Measurements from ENCODE around the gene ANAPC5. TPM values are rescaled to one million over a fixed set of nuclear protein-coding genes. Genes with fewer than 3 reads are reported as not detected.
"Not testable (repeated sequence)": the region's sequence is repeated elsewhere in the genome, so short reads cannot be mapped to it uniquely, and the experiment has no call there.

Gene ANAPC5
- total and polyA plus RNA-seq, 3 experiments from 2014 or later, result 133 to 148 (median 133) TPM

DNA sequence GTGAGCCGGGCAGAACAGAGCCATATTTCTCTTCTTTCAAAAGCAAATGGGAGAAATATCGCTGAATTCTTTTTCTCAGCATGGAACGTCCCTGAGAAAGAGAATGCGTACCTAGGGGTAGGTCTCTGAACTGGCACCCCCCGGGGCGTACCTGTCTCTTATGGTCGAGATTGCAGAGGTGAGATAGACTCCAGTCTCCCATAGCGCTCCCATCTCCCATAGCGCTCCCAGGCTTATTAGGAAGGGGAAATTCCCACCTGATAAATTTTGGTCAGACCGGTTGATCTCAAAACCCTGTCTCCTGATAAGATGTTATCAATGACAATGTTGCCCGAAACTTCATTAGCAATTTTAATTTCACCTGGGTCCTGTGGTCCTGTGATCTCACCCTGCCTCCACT lies 71.7 kb downstream of the ANAPC5 start:
- H3K4me1 Mint-ChIP-seq; DNase-seq; H3K9me3 Mint-ChIP-seq; H3K4me3 ChIP-seq (ENCODE audit: low read length); H3K9me3 ChIP-seq (ENCODE audit: low read length); H3K4me3 Mint-ChIP-seq; CTCF ChIA-PET; H3K27me3 Mint-ChIP-seq; H3K36me3 ChIP-seq (ENCODE audit: insufficient read depth, low read length); H3K4me1 ChIP-seq (ENCODE audit: insufficient read depth, low read length); H3K27ac ChIP-seq (ENCODE audit: low read depth, low read length); POLR2A ChIA-PET; H3K27ac Mint-ChIP-seq; H3K27me3 ChIP-seq (ENCODE audit: insufficient read depth, low read length, poor library complexity, severe bottlenecking): not testable (repeated sequence)
- H3K36me3 Mint-ChIP-seq, result peaks cover 0 to 12% (median 0%) of the 10 kb centered on the region in 3 donors

DNA sequence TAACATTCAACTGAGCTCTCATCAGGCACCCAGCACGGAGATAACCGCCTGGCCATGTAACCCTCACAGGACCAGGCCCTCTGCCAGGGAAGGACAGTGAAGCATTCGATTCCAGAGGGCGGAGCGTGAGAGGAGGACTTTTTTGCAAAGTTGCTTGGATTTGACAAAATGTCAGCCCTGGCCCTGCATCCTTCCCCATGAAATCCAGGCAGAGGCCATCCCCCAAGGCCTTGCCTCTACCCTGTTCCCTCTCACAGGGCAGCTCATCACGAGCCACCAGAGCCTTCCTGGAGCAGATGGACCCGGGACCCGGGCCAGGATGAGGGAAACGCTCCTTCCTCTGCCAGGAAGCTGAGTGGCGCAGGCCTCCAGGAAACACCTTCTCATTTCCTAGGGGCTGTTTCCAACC lies 72.7 kb downstream of the ANAPC5 start:
- POLR2A ChIA-PET, result no interaction called here
- H3K27me3 Mint-ChIP-seq, result no peaks in the 10 kb centered on the region
- Histone ChIP-seq H3K36me3 (ENCODE audit: insufficient read depth, low read length) (no peaks in the 10 kb centered on the region), H3K4me1 (ENCODE audit: insufficient read depth, low read length) (no peaks in the 10 kb centered on the region), H3K27me3 (ENCODE audit: insufficient read depth, low read length, poor library complexity, severe bottlenecking) (no peaks in the 10 kb centered on the region), H3K9me3 (ENCODE audit: low read length) (no peaks in the 10 kb centered on the region), H3K27ac (ENCODE audit: low read depth, low read length) (no peak overlapping the region), H3K4me3 (ENCODE audit: low read length) (no peak overlapping the region)
- no peak for DNase-seq
- peak overlapping the region in 1 of 8 donors; percentile 55 for H3K27ac Mint-ChIP-seq
- peaks cover 0 to 3% (median 0%) of the 10 kb centered on the region in 3 donors for H3K4me1 Mint-ChIP-seq
- no peak overlapping the region for H3K4me3 Mint-ChIP-seq
- CTCF ChIA-PET, result no interaction called here
- H3K36me3 Mint-ChIP-seq, result peaks cover 0 to 16% (median 0%) of the 10 kb centered on the region in 3 donors
- H3K9me3 Mint-ChIP-seq, result no peaks in the 10 kb centered on the region

DNA sequence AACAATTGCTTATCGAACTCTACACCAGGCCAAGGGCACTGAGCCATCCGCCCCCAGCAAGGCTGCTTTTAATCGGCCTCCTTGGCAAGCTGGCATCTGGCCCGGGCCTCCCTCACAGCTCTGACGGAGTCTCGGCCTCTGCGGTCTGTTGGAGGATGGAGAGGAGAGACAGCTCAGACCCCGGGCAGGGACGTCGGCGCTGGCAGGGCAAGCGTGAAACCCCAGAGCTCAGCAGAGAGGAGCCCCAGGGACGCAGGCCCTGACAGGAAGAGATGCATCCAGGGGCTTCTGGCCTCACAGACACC lies 73.2 kb downstream of the ANAPC5 start:
- H3K27ac ChIP-seq (ENCODE audit: low read depth, low read length), result no peak overlapping the region
- no peaks in the 10 kb centered on the region for H3K36me3 ChIP-seq (ENCODE audit: insufficient read depth, low read length)
- H3K4me3 Mint-ChIP-seq, result no peak overlapping the region
- H3K27me3 Mint-ChIP-seq, result no peaks in the 10 kb centered on the region
- H3K4me1 Mint-ChIP-seq, result peaks cover 0 to 3% (median 0%) of the 10 kb centered on the region in 3 donors
- POLR2A ChIA-PET, result no interaction called here
- no peaks in the 10 kb centered on the region for H3K9me3 Mint-ChIP-seq
- H3K4me1 ChIP-seq (ENCODE audit: insufficient read depth, low read length), result no peaks in the 10 kb centered on the region
- DNase-seq, result no peak
- H3K27ac Mint-ChIP-seq, result peak overlapping the region in 1 of 8 donors; percentile 55
- H3K4me3 ChIP-seq (ENCODE audit: low read length), result no peak overlapping the region
- H3K27me3 ChIP-seq (ENCODE audit: insufficient read depth, low read length, poor library complexity, severe bottlenecking), result no peaks in the 10 kb centered on the region
- CTCF ChIA-PET, result no interaction called here
- H3K36me3 Mint-ChIP-seq, result peaks cover 0 to 17% (median 0%) of the 10 kb centered on the region in 3 donors
- H3K9me3 ChIP-seq (ENCODE audit: low read length), result no peaks in the 10 kb centered on the region

DNA sequence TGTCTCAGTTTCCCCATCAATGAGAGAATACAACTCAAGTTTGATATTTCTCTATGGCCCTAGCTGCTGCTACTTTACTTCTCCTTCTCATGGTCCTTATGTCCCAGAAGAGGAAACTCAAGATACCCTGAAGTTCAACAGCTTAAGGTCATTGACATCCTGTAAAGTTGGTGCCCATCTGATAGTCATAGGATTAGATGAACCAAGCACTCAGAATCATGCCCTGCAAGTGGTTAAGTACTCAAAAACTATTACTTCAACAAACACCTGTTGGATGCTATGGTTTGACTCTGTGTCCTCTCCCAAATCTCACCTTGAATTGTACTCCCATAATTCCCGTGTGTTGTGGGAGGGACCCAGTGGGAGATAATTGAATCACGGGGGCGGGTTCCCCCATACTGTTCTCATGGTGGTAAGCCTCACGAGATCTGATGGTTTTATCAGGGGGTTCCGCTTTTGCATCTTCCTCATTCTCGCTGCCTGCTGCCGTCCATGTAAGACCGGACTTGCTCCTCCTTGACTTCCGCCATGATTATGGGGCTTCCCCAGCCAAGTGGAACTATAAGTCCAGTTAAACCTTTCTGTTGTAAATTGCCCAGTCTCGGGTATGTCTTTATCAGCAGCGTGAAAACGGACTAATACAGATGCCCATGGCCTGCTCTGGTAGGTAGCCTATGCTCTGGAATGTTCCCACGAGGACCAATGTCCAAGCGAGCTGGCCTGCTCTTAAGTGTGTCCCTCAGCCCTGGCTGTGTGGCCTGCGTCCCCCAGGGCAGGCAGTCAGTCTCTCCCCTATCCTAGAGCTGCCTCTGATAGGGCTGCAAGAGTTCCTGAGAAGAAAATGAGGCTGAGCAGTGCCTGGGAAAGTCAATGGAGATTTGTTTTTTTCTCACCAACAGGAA lies 73.8 kb downstream of the ANAPC5 start:
- ChIA-PET CTCF (no interaction called here), POLR2A (no interaction called here)
- H3K4me3 ChIP-seq (ENCODE audit: low read length), result no peak overlapping the region
- no peaks in the 10 kb centered on the region for H3K9me3 Mint-ChIP-seq
- H3K4me3 Mint-ChIP-seq, result no peak overlapping the region
- H3K4me1 ChIP-seq (ENCODE audit: insufficient read depth, low read length), result no peaks in the 10 kb centered on the region
- peaks cover 0 to 20% (median 0%) of the 10 kb centered on the region in 3 donors for H3K36me3 Mint-ChIP-seq
- no peak overlapping the region for H3K27ac ChIP-seq (ENCODE audit: low read depth, low read length)
- no peaks in the 10 kb centered on the region for H3K9me3 ChIP-seq (ENCODE audit: low read length)
- no peaks in the 10 kb centered on the region for H3K27me3 ChIP-seq (ENCODE audit: insufficient read depth, low read length, poor library complexity, severe bottlenecking)
- no peaks in the 10 kb centered on the region for H3K27me3 Mint-ChIP-seq
- H3K27ac Mint-ChIP-seq, result no peak overlapping the region
- DNase-seq, result no peak
- no peaks in the 10 kb centered on the region for H3K36me3 ChIP-seq (ENCODE audit: insufficient read depth, low read length)
- peaks cover 0 to 1% (median 0%) of the 10 kb centered on the region in 3 donors for H3K4me1 Mint-ChIP-seq

DNA sequence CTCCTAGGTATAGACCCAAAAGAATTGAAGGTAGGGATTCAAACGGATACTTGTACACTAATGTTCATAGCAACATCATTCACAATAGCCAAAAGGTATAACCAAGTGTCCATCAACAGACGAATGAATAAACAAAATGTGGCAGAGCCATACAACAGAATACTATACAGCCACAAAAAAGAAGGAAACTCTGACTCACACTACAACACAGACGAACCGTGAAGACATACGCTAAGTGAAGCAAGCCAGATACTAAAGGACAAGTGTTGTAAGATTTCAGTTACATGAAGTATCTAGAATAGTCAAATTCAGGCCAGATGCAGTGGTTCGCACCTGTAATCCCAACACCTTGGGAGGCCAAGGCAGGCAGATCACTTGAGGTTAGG lies 74.8 kb downstream of the ANAPC5 start:
- Histone ChIP-seq H3K9me3 (ENCODE audit: low read length) (no peaks in the 10 kb centered on the region), H3K27ac (ENCODE audit: low read depth, low read length) (no peak overlapping the region), H3K36me3 (ENCODE audit: insufficient read depth, low read length) (no peaks in the 10 kb centered on the region), H3K4me3 (ENCODE audit: low read length) (no peak overlapping the region), H3K4me1 (ENCODE audit: insufficient read depth, low read length) (no peaks in the 10 kb centered on the region), H3K27me3 (ENCODE audit: insufficient read depth, low read length, poor library complexity, severe bottlenecking) (no peaks in the 10 kb centered on the region)
- ChIA-PET CTCF (no interaction called here), POLR2A (no interaction called here)
- H3K27me3 Mint-ChIP-seq, result no peaks in the 10 kb centered on the region
- H3K27ac Mint-ChIP-seq, result peak overlapping the region in 1 of 8 donors; percentile 60
- DNase-seq, result no peak
- peaks cover 0 to 4% (median 0%) of the 10 kb centered on the region in 3 donors for H3K4me1 Mint-ChIP-seq
- no peak overlapping the region for H3K4me3 Mint-ChIP-seq
- H3K9me3 Mint-ChIP-seq, result no peaks in the 10 kb centered on the region
- H3K36me3 Mint-ChIP-seq, result peaks cover 0 to 28% (median 4%) of the 10 kb centered on the region in 3 donors

DNA sequence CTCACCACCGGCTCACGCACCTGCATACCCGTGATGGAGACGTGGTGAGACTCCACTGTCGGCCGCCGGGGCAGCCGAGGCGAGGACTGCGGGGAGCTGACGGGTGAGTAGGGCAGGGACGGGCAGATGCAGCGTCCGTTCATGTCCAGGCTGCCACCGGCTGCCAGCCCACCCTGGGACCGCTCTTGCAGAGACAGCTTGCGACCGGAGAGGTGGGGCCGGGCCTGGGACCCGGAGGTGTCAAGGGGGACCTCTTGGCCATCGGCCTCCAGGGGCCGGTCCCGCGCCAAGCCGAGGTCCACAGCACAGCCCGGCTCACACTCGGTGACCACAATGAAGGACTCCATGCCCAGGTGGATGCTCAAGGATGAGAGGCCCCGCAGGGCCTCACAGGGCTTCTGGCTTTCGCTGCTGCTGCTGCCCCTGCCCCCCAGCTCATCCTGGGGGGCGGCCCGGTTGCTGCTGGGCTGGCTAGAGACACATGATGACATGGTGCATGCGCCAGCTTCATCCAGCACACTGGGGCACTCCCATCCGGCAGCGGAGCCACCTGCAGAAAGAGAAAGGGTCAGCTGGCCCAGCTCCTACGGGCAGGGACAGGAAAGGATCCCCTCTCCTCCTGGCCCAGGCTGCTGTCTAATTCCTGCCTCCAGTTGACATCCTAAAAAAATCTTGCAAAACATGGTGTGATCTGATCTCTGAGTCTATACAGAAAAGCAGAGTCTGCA lies 78.0 kb downstream of the ANAPC5 start:
- H3K4me3 Mint-ChIP-seq, result no peak overlapping the region
- POLR2A ChIA-PET, result no interaction called here
- Histone ChIP-seq H3K27me3 (ENCODE audit: insufficient read depth, low read length, poor library complexity, severe bottlenecking) (no peaks in the 10 kb centered on the region), H3K9me3 (ENCODE audit: low read length) (no peaks in the 10 kb centered on the region), H3K4me1 (ENCODE audit: insufficient read depth, low read length) (no peaks in the 10 kb centered on the region), H3K27ac (ENCODE audit: low read depth, low read length) (no peak overlapping the region), H3K36me3 (ENCODE audit: insufficient read depth, low read length) (no peaks in the 10 kb centered on the region), H3K4me3 (ENCODE audit: low read length) (no peak overlapping the region)
- H3K36me3 Mint-ChIP-seq, result peaks cover 0 to 41% (median 9%) of the 10 kb centered on the region in 3 donors
- no peaks in the 10 kb centered on the region for H3K27me3 Mint-ChIP-seq
- no peak for DNase-seq
- H3K4me1 Mint-ChIP-seq, result peaks cover 0 to 3% (median 0%) of the 10 kb centered on the region in 3 donors
- no peak overlapping the region for H3K27ac Mint-ChIP-seq
- CTCF ChIA-PET, result no interaction called here
- no peaks in the 10 kb centered on the region for H3K9me3 Mint-ChIP-seq

DNA sequence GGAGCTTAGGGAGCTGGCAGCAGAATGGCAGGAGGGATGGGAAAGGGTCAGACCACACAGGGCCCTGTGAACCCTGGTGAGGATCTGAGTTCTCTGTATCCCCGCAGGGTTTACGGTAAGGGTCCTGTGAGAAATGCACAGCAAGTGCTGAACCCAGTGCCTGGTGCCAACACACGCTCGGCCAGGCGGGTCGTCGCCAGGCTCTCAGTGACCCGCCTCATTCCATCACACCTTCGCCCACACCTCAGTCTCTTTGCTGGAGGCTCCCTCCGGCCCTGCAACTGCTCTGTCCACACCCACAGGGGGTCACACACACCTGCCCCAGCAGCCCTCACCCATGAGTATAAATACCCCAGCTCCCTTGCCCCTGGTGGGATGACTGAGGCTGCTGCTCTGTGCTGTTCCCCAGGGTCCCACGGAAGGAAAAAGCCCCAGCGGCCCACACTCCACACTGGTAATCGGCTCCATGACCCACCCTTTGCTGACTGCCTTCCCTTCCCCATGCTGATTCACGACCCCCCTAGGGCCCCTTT lies 78.8 kb downstream of the ANAPC5 start:
- Histone ChIP-seq H3K4me3 (ENCODE audit: low read length) (no peak overlapping the region), H3K27me3 (ENCODE audit: insufficient read depth, low read length, poor library complexity, severe bottlenecking) (no peaks in the 10 kb centered on the region), H3K9me3 (ENCODE audit: low read length) (no peaks in the 10 kb centered on the region), H3K36me3 (ENCODE audit: insufficient read depth, low read length) (peaks cover 5% of the 10 kb centered on the region), H3K4me1 (ENCODE audit: insufficient read depth, low read length) (no peaks in the 10 kb centered on the region), H3K27ac (ENCODE audit: low read depth, low read length) (no peak overlapping the region)
- Mint-ChIP-seq H3K4me1 (peaks cover 0 to 3% (median 0%) of the 10 kb centered on the region in 3 donors), H3K27me3 (no peaks in the 10 kb centered on the region), H3K36me3 (peaks cover 0 to 44% (median 9%) of the 10 kb centered on the region in 3 donors), H3K9me3 (no peaks in the 10 kb centered on the region), H3K27ac (no peak overlapping the region), H3K4me3 (no peak overlapping the region)
- POLR2A ChIA-PET, result no interaction called here
- CTCF ChIA-PET, result no interaction called here
- DNase-seq, result no peak

DNA sequence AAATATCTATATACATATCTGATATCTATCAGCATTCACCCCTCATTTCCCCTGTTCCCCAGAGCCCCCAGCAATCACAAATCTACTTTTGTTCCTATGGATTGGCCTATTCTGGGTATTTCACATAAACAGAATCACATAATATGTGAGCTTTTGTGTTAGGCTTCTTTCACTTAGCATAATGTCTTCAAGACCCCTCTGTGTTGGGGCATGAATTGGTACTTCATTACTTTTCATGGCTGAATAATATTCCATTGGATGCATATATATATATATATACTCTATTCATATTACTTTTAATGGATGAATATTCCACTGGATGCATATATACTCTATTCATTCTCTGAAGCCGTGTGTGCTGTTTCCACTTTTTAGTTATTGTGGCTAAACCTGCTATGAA lies 84.4 kb downstream of the ANAPC5 start:
- H3K27me3 ChIP-seq (ENCODE audit: insufficient read depth, low read length, poor library complexity, severe bottlenecking), result no peaks in the 10 kb centered on the region
- ChIA-PET CTCF (no interaction called here), POLR2A (no interaction called here)
- Mint-ChIP-seq H3K4me1 (no peaks in the 10 kb centered on the region), H3K4me3 (no peak overlapping the region), H3K36me3 (peaks cover 0 to 51% (median 19%) of the 10 kb centered on the region in 3 donors), H3K27me3 (no peaks in the 10 kb centered on the region), H3K27ac (no peak overlapping the region), H3K9me3 (no peaks in the 10 kb centered on the region)
- H3K4me1 ChIP-seq (ENCODE audit: insufficient read depth, low read length), result no peaks in the 10 kb centered on the region
- no peak for DNase-seq
- H3K9me3 ChIP-seq (ENCODE audit: low read length), result no peaks in the 10 kb centered on the region
- peaks cover 5% of the 10 kb centered on the region for H3K36me3 ChIP-seq (ENCODE audit: insufficient read depth, low read length)
- no peak overlapping the region for H3K4me3 ChIP-seq (ENCODE audit: low read length)
- H3K27ac ChIP-seq (ENCODE audit: low read depth, low read length), result no peak overlapping the region

Data from CD8-positive, alpha-beta memory T cell (primary cell).